Fibroblast of lung (primary cell): ENCODE results near the gene ATG2A.

Source experiments
- CTCF ChIP-seq, 2 donors: IDR thresholded peaks in 1 of 2; conservative IDR thresholded peaks in 1 of 2; 1 replicate in 1 of 2; 2 replicates in 1 of 2; pipeline ENCODE4 v1.5.1; 2011 to 2012; ENCODE audit warnings: low read length in 2 of 2, control low read depth in 1 of 2, inconsistent platforms in 1 of 2, low read depth in 1 of 2, mild to moderate bottlenecking in 1 of 2
- EZH2 ChIP-seq: IDR thresholded peaks from 2 replicates; pipeline ENCODE4 v1.5.1; 2012; ENCODE audit warnings: low read length, control low read depth, mild to moderate bottlenecking; ENCODE audit errors: missing control alignments

- TF ChIP-seq CTCF (conservative IDR thresholded peaks at IDR 0.05 in 1 of 2, IDR thresholded peaks at IDR 0.05 in 1 of 2; ENCODE audit: low read depth in 1 of 2, low read length in 2 of 2) (peak; percentile 75 to 88), EZH2 (no peak)
Measured at GRCh38 chr11:64894070-64894811, 22.8 kb downstream of the ATG2A start.
